ENCODE data around the gene DRG2. TPM values are rescaled to one million over a fixed set of nuclear protein-coding genes. Genes with fewer than 3 reads are reported as not detected.

The DRG2 gene, protein sequence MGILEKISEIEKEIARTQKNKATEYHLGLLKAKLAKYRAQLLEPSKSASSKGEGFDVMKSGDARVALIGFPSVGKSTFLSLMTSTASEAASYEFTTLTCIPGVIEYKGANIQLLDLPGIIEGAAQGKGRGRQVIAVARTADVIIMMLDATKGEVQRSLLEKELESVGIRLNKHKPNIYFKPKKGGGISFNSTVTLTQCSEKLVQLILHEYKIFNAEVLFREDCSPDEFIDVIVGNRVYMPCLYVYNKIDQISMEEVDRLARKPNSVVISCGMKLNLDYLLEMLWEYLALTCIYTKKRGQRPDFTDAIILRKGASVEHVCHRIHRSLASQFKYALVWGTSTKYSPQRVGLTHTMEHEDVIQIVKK
- 81.0 and 85.6 TPM in 2 replicates for polyA plus RNA-seq (2014; cell fraction: cytosol; rRNA removed)
- 173 and 206 TPM in 2 replicates for polyA plus RNA-seq (2014; cell fraction: nucleus; rRNA removed)

DNA sequence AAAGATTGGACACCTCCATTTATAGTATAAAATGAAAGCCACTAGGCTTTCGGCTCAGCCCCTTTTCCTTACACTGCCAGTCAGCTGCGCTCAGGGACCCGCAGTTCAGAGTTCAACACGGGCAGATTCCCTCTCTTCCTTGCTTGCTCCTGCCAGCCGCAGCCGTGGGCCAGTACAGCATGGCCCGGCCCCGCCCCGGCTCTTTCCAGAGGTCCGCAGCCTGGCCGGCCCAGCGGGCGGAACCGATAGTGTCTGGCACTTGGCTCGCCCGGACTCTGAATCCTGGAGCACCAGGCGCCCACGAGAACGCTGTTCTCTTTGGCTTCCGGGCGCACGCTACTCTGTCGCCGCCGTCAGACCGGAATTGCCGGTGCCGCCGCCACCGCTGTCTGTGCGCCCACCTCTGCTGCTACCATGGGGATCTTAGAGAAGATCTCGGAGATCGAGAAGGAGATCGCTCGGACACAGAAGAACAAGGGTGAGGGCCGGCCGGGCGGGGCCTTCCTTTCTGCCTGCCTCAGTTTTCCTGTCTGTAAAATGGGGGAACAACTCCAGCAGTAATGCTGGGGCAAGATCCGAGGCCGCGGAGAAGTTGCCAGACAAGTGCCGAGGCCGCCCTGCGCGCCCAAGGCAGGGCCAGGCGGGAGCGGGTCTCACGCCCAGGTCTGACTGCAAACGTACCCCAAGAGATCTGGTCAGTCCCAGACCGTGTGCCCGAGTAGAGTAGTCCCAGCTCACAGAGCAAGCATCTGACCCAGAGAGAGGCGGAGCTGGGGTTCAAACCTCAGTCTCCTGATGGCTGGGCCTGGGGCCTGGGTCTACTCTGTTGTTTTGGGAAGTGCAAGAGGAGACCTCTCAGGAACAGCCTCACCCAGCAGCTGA is at the start of gene DRG2:
Gene DRG2 (plus strand): TSS at position 339 of the 882 bp plus-strand sequence. CDS start 76 bp downstream, at position 415.
- DNase-seq (ENCODE audit: low spot score) = peak; percentile 94

DNA sequence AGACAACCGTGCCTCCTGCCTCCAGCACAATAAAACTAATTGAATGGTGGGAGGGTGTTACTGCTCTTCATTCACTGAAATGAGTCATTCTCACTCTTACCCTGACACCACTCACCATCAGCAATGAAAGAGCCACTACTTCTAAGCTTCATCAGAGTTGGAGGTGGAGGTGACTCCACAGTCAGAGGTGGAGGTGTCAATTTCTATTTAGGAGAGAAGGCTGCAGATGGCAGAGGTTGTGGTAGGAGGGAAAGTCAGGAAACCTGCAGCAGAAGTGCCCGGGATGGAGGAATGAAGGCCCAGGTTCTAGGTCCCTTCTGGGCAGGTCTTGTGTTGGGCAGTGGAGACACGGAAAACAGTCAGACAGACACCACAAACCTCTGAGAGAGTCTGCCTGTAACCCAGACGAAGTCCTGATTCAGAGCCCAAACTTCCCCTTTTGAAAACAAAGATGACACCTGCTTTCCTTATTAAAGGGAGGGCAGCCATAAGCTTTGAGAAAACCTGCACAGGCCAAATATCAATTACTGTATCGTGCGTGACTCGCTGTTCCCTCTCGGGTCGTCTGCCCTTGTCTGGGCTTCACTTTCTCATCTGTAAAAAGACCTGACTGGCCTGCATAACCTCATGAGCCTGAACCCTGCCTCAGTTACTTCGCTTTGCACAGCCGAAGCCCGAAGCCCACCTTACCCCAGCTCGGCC is 49.4 kb upstream of the DRG2 start:
- DNase-seq (ENCODE audit: low spot score) = no peak

DNA sequence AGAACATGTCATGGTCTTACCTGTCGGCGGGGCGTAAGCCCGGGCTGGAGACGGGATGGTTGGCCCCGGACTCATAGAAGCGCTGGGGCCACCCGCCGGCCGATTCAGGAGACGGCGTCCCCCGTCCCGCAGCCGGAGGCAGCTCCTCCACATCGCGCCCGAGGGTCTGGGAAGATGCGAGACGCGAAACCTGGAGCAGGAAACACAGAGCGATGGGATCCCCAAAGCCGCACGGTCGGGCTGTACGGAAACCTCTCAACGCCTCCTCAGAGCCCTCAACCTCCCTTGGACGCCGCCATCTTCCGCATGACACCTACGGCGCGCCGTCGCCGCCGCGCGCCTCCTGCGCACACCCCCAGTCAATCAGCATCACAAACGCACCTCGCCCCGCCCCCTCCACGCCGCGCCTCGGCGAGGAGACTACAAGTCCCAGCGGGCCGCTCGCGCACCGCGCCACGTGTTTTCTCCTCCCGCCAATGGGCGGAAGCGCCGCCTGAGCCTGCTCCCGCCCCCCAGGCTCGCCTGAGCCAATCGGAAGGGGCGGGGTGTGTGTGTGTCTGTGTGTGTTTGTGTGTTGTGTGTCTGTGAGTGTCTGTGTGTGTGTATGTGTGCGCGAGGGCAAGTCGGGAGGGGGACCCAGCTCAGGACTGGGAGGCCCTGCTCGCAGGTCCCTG is 48.8 kb upstream of the DRG2 start, which contains the start of the genes ATPAF2 and GID4:
Gene ATPAF2 (minus strand): TSS at position 308 of the 674 bp plus-strand sequence. CDS start 155 bp downstream, at position 153.
Gene GID4 (plus strand): TSS at position 548 of the 674 bp plus-strand sequence. CDS start 57 bp downstream, at position 605.
- peak; percentile 99 for DNase-seq (ENCODE audit: low spot score)

DNA sequence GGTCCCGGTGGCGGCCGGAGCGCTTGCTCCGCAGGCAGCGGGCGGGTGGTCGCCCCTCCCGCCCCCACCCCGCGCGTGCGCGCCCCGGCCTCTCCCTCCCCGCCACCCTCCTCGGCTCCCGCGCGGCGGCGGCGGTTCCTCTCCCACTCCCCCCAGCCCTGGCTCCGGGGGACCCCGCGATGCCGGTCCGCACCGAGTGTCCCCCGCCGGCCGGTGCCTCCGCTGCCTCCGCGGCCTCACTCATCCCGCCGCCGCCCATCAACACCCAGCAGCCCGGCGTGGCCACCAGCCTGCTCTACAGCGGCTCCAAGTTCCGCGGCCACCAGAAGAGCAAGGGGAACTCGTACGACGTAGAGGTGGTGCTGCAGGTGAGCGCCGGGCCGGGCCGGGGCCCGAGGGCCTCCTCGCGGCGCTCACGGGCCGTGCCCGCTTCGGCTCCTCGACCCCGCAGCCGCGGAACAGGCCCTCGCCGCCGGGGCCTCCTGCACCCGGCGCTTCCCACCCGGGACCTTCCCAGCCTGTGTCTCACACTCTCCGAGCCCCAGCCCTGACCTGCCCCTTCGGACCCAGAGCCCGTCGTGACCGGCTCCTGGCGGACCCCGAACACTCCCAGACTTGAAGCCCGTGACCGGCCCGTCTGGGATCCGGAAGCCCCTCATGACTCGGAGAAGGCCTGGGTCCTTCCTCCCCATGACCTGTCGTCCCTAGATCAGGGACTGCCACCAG is 48.0 kb upstream of the DRG2 start:
- DNase-seq (ENCODE audit: low spot score) = no peak

DNA sequence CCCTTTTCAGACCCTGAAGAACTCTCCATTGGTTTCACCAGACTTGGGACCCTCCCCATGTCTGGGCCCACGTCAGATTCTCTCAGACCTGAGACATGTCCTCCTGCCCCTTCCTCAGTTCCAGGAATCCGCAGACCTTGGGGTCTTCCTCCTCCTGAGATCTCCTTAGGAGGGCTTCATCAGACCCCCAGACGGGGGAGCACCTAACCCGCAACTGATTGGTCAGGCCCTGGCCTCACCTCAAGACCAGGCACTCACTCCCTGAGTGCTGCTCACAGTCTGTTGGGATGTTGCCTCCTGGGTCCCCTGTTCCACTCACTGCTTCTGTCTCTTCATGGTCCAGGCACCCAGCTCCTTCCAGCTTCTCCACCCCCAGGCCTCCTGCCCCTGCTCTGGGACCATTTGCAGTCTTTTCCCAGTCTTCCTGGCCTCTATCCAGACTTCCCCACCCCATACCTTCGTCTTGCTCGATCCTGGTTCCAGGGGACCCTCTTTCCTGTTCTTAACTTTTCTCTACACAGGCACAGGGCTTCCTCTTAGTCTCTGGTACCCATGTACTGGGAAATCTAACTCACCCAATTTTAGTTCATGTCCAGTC is 47.4 kb upstream of the DRG2 start:
- peak; percentile 40 for DNase-seq (ENCODE audit: low spot score)

DNA sequence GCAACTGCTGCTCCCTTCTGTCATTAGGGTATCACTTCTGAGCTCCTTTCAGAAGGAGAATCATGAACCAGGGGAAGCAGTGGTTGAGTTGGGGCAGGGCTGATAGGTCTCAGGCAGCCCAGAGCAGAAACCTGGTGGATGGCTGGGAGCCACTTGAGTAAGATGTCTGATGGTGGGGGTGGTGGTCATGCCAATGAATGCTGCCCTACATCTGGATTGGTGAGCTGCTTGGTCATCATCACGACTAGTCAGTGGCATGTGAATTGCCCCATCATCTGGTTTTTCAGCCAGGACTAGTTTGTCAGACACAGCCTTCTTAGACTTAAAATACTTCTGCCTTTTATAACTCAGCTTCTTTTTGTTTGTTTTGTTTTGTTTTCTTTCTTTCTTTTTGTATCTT is 46.0 kb upstream of the DRG2 start:
- no peak for DNase-seq (ENCODE audit: low spot score)

DNA sequence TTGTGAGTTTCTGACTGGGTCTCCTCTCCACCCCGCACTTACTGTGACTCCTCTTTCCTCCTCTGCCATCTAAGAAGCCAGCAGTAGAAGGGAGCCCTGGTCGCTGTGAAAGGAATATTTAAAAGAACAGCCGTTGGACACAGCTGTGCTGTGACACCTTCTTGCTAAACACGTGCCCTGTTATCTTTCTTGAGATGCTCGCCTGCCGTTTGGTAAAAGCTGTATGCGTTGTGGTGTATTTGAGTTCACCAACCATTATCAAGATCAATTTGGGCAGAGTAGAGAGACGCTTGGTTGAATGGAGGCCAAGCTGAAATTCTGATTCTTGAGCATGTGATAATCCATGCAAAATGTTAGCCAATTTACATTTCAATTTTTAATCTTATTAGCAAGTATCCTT is 44.8 kb upstream of the DRG2 start:
- DNase-seq (ENCODE audit: low spot score) = no peak

DNA sequence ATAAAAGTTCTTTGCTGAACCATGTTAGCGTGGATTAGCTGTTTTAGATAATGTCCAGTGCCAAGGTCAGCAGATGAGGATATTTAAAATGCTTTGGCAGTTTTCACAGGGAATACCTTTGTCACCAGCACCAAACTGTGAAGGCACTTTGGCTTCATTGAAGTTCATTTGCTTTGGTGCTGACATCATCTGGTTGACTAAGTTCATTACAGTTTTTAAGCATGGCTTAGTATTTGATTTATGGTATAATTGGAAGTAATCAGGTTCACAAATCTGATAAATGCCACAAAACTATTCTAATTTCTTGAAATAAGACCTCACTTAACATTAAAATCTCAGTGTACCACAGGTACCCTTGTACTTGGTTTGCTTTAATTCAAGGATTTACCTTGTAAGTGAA is 44.3 kb upstream of the DRG2 start:
- no peak for DNase-seq (ENCODE audit: low spot score)

DNA sequence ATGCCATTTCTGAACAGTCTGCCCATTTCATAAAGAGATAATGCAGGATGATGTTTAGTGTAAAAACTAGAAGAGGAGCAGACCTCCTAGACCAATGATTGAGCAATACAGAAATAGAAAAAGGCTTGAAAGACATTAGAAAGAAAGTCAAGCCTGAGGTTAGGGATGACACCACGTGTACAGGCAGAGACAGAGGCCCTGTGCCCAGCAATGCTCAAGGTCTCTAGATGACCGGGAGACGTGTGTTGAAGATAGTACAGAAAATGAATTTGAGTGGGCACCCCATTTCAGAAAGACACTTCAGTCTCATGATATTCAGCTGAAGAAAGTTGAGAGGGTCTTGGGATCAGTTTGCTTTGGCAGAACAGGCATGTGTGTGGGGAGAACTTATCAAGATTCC is 43.1 kb upstream of the DRG2 start:
- no peak for DNase-seq (ENCODE audit: low spot score)

DNA sequence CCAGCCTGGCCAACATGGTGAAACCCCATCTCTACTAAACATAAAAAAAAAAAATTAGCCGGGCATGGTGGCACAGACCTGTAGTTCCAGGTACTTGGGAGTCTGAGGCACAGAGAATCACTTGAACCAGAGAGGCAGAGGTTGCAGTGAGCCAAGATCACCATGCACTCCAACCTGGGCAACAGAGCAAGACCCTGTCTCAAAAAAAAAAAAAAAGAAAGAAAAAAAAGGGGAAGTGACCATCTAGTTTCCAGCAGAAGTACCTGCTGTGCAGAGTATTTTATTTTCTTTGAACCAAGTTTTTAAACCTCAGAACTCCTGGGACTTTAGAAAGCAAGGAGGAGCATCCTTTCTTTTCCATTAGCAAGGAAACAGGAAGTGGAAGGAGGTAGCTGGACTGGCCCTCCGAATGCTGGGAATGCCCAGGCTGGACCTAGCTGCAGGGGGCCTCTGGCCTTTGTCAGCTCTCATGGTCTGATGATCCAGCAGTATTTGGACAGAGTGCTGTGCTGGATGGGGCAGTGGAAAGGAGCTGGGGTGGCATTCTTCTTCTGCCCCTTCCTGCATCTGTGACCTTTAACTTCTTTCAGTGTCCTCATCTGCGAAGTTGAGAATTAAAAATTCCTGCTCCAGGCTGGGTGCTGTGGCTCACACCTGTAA is 41.9 kb upstream of the DRG2 start:
- no peak for DNase-seq (ENCODE audit: low spot score)

DNA sequence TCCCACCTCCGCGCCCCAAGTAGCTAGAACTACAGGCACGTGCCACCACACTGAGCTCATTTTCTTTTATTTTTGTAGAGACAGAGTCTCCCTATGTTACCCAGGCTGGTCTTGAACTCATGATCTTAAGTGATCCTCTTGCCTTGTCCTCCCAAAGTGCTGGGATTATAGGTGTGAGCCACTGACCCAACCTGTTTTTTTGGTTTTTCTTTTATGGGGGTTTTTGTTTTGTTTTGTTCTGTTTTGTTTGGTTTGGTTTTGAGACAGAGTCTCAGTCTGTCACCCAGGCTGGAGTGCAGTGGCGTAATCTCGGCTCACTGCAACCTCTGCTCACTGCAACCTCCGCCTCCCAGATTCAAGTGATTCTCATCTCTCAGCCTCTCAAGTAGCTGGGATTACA is 32.2 kb upstream of the DRG2 start:
- DNase-seq (ENCODE audit: low spot score) = no peak

DNA sequence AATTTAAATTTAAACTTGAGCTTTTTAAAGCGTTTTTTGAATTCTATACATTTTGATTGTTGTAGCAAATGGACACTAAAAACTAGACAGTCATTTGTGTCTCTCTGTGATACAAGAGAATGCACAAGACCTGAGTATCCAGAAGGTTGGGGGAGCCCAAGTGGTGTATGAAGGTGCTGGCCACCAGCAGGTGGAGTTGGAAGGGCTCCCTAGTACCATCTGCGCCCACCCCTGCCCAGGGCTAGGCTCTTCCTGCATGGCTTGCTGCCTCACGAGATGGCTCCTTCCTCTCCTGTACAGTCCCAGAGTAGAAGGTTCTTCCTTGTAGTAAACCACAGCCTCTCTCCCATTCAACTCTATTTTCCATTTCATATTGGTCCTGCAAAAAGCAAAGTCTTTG is 31.5 kb upstream of the DRG2 start:
- DNase-seq (ENCODE audit: low spot score) = no peak

DNA sequence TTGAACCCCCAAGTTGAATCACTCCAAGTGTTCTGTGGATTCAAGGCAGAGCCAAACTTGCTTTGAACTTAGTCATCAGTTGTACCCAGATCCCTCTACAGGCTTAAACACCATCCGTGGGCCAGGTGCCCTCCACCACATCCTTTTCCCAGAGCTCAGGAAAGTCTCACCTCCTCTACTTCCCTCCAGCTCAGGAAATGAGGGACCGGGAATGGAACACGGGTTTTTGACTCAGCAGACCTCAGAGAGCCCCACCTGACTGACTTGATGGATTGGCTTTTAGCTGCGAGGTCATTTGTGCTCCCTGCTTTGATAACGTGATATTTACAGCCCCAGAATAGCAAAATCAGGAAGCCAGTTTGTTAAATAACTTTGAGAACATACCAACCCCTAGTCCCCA is 28.5 kb upstream of the DRG2 start:
- no peak for DNase-seq (ENCODE audit: low spot score)

DNA sequence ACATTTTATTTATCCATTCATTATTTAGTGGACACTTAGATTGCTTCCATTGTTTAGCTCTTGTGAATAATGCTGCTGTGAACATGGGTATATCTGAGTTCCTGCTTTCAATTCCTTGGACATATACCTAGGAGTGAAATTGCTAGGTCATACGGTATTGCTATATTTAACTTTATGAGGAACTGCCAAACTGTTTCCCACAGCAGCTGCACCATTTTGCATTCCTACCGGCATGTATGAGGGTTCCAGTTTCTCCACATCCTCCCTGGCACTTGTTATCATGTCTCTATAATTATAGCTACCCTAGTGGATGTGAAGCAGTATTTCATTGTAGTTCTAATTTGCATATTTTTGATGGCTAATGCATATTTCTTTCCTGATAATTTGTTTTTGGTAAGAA is 23.7 kb upstream of the DRG2 start:
- DNase-seq (ENCODE audit: low spot score) = no peak

DNA sequence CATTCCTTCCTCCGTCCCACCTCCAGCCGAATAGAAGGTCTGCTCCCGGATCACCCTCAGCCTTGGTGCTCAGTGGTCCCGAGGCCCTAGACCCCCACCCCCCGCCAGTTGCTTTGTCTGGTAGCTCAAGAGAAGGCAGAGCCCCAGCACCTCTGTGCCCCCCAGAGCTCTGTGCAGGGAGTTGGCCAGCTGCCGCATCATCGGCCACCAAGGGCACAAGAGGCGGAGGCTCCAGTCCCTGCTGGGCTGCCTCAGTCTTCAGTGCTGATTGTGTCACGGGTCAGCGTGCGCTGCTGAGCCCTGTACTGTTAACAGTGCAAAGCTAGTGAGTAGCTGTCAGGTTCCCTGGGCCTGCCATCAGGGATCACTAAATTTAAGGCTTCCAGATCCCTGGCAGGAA is 22.2 kb upstream of the DRG2 start:
- DNase-seq (ENCODE audit: low spot score) = no peak

DNA sequence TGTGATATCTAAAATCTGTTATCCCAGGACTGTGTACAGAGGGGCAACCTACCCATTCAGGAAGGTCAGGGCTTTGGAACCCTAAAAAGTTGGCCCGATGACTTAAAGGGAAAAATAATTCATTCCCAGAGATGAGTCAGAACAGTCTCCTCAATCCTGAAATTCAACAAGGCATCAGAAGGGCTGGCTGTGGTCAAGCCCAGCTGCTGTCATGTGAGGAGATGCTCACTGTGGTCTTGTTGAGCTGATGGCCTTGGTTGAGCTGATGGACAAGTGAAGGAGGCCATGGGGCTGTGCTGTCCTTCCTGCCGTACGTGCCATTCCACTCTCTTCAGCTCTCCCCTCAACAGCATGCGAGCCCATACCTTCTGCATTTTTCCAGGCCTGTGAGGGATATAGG is 20.9 kb upstream of the DRG2 start:
- no peak for DNase-seq (ENCODE audit: low spot score)

DNA sequence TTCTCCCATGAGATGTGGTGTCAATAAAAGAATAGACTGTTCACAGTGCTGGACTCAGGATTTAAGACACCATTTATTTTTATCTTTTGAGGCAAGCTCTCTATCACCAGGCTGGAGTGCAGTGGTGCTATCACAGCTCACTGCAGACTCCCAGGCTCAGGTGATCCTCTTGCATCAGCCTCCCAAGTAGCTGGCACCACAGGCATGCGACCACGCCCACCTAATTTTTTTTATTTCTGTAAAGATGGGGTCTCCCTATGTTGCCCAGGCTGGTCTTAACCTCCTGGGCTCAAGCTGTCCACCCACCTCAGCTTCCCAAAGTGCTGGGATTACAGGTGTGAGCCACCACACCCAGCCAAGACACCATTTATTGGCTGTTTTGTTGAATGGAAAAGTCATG is 18.6 kb upstream of the DRG2 start:
- DNase-seq (ENCODE audit: low spot score) = no peak

DNA sequence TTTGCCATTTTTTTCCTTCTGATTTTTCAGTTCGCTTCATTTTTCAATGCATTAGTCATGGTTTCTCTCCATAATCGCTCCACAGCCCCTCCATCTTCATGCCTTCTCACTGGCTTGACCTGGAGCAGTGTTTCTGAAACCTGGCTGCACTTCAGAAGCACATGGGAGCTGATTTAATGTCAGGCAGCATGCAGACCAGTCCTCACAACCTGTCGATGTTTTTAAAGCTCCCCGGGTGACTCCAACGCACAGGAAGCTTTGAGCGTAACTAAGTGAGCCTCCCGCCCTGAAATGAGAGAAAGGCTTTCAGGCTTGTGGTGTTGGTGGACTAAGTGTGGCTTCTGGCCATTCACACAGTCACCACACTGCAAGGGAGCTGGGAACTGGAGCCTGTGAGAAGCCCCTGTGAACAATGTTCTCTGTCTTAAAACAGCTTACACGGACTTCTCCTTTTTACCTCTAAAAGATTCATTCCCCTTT is 16.8 kb upstream of the DRG2 start:
- DNase-seq (ENCODE audit: low spot score) = peak; percentile 37

DNA sequence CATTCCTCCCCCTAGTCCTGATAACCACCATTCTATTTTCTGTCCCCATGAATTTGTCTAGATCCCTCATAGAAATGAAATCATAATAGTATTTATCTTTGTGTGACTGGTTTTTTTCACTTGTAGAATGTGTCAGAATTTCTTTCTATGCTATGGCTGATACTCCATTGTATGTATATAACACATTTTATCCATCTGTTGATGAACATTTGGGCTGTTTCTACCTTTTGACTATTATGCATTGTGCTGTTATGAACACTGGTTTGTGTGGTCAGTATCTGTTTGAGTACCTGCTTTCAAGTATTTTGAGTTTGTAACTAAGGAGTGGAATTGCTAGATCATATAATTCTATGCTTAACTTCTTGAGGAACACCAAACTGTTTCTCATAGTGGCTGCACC is 16.0 kb upstream of the DRG2 start:
- no peak for DNase-seq (ENCODE audit: low spot score)
